T-helper 2 cell treated with Interferon-gamma antibody and Interleukin-4, amounts not matched to agents 100 ng/mL and 5 ng/mL, for 36 hours (primary cell): ENCODE results near the gene TRAF3. TPM values are rescaled to one million over a fixed set of nuclear protein-coding genes. Genes with fewer than 3 reads are reported as not detected.
"Not testable (repeated sequence)": the region's sequence is repeated elsewhere in the genome, so short reads cannot be mapped to it uniquely, and the experiment has no call there.

Source experiments
- intact Hi-C: fragments of 100-400 bp; cut with micrococcal nuclease; formaldehyde crosslinking; loops from one replicate; pipeline ENCODE4 v1.15.1; 2023
- total RNA-seq: library from RNA; stranded (reverse); gene quantifications from 2 replicates; pipeline ENCODE4 v1.2.3, GENCODE V29; 2022

Gene TRAF3
- total RNA-seq, 1 donor from 2014 or later: 42.4 TPM

- intact Hi-C loops: no loop called here
These were observed 108.6 kb downstream of the TRAF3 start for GRCh38 chr14:102885737-102886447.

DNA sequence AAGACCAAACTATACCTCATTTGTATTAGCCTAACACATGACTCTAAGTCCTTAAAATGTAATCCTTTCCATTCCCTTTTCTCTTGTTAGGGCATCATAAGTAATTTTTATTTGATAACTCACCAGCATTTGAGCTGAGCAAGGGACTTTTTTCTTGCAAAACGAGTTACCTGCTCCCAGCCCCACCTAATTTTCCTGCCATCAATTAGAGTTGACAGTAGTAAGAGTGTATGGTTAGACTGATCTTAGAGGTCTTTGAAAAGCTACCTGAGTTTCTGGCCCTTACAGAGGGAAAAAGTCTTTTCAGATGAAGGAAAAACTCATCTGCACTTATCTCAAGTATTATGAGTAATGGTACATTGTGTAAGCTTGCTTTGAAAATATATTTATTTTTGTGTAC, 111.5 kb downstream of the TRAF3 start:
- intact Hi-C loops: no loop called here

GRCh38 chr14:102889615-102890014, 112.4 kb downstream of the TRAF3 start:
- intact Hi-C loops: no loop called here

DNA sequence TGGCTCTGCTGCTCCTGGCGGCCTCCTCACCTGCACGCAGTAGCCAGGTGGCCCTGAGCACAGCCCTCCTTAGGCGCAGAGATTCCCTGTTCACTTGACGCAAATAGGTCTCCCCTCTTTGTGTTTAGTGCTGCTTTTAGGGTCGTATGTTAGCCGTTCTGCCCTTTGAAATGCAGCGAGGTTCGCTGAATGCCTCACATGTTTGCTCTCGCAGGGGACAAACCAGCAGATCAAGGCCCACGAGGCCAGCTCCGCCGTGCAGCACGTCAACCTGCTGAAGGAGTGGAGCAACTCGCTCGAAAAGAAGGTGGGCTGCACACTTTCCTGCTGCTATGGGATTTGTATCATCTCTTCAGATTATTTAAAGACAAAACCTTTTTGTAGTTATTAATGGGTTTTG, 113.9 kb downstream of the TRAF3 start:
- intact Hi-C loops: no loop called here

- intact Hi-C loops: no loop called here
These were observed 114.3 kb downstream of the TRAF3 start for GRCh38 chr14:102891556-102891955.

- intact Hi-C loops: no loop called here
These were observed 115.4 kb downstream of the TRAF3 start for GRCh38 chr14:102892651-102893050.

GRCh38 chr14:102893452-102893851, 116.2 kb downstream of the TRAF3 start:
- intact Hi-C loops: no loop called here

DNA sequence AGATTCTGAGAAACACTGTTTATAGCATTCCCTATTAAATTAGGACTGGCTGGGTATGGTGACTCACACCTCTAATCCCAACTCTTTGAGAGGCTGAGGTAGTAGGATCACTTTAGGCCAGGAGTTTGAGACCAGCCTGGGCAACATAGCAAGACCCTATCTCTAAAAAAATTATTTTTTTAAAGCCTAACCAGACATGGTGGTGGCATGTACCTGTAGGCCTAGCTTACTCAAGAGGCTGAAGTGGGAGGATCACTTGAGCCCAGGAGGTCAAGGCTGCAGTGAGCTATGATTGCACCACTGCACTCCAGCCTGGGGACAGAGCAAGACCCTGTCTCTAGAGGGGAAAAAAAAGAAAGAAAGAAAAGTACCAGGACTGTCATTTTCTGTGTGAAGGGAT, 119.5 kb downstream of the TRAF3 start:
- intact Hi-C loops: not testable (repeated sequence)

DNA sequence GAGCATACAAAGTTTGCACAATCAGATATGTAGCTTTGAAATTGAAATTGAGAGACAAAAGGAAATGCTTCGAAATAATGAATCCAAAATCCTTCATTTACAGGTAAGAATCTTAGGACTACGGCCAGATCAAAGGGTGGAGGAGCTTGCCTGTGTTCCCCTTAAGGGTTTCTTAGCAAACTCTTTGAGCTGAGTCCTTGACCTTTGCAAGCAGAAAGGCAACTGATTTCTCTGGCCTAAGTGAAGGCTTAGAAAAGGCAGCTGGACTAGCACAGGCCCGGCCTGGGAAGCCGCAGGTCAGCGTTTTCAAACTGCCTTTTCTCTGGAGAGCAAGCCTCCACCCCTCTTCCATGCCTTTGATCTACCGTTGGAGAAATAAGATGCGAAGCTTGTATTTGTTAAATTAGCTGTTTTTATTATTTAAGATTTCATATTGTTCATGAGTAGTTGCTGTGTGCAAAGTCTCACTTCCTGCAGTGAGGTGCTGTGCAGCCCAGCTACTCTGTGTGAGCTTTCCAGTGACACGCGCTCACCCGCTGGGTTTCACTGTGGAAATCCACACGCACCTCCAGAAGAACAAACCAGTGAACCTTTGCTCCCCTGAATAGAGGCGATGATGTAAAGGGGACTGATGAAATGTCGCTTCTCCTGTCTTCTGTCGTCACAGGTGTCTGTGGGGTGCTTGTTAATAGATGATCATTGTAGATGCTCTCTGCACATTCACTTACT, 120.2 kb downstream of the TRAF3 start:
- intact Hi-C loops: no loop called here

- intact Hi-C loops: no loop called here
These were observed 121.0 kb downstream of the TRAF3 start for GRCh38 chr14:102898298-102898697.

DNA sequence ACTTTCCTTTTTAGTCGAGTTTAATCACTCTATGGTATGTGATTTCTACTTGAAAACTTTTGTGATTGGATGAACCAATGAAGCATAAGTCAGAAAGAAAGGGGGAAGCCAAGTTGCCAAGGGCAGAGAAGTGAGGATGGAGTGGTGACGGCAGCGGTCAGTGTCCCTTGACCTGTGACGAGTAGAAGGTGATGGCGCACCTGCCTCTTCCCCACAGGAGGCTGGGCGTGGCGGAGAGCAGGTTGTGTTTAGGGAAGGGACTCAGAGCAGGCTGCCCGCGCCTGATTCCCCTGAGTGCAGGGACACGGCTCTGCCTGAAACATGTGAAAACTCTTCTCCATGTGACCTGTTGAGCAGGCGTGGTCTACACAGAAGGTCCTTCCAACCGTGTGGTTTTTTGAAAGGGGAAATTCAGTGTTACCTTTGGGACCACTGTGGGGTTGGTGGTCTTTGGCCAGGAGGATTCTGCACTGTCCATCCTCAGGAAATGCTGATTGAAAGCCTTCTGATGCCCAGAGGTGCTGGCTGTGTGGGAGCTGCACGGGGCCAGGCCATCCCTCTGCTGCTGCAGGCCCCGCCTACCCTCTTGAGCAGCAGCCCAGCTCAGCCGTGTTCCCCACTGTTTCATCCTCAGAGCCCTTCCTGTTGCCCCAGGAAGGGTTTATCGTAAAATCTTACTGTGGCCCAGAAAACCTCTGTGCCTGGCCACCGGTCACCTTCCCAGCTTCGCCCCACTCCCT, 121.7 kb downstream of the TRAF3 start:
- intact Hi-C loops: no loop called here

GRCh38 chr14:102899516-102899900, 122.3 kb downstream of the TRAF3 start:
- intact Hi-C loops: no loop called here

DNA sequence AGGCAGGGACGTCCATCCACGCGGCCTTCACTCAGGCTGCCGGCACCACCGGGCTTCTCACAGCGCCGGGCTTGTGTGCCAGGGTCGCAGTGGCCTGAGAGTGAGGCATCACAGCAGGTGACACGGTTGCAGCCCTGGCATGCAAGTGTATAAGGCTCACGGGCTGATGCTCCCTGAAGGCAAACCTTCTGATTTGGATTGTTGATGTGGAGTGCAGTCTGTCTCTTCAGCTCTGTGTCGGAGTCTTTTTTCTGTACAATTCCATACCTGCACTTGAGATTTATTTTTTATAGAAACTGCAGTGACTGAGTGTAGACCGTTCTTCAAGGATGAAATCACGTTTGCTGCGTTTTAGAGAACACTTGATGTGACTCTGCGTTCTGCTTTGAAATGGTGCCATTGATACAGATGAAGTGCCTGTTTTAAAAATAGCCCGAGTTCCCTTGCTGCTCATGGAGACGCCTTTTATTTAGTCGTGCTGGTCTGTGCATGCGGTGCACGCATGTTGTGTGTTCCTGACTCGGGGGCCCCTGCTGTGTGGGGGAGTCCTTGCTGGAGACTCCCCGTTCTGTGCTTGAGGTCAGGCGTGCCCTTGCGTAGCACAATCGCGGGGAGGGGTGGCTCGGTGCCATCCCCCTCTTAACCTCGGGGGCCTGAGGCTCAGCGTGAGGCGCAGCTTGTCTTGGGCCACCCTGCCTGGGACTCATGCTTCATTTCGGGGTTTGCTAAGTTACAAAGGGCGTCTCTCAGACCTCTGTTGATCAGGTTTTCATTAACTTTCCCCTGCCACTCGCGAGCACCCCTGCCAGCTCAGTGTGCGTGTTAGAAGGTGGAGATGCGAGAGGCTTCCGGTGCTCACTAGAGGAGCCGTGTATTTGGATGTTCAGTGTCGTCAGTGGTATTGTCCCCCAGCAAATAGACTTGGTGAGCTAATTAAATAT, 123.7 kb downstream of the TRAF3 start:
- intact Hi-C loops: no loop called here

DNA sequence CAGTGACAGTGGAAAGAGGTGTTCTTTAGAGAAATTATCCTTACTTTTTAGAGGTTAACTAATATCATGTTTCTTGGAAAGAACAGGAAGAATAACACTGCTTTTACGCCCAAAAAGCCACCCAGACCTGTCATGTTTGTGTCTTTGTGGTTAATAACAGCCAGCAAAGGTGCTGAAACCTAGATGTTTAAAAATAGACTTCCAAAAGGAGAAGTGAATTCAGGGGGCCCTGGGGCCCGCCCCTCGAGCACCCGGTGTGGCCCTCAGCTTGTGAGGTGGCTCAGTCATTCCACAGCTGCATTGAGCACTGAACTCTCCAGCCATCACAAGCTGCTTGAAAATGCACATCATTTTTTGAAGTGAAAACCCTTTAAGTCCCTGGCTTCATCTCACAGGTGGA, 124.4 kb downstream of the TRAF3 start:
- intact Hi-C loops: no loop called here

GRCh38 chr14:102902086-102902485, 124.8 kb downstream of the TRAF3 start:
- intact Hi-C loops: no loop called here

DNA sequence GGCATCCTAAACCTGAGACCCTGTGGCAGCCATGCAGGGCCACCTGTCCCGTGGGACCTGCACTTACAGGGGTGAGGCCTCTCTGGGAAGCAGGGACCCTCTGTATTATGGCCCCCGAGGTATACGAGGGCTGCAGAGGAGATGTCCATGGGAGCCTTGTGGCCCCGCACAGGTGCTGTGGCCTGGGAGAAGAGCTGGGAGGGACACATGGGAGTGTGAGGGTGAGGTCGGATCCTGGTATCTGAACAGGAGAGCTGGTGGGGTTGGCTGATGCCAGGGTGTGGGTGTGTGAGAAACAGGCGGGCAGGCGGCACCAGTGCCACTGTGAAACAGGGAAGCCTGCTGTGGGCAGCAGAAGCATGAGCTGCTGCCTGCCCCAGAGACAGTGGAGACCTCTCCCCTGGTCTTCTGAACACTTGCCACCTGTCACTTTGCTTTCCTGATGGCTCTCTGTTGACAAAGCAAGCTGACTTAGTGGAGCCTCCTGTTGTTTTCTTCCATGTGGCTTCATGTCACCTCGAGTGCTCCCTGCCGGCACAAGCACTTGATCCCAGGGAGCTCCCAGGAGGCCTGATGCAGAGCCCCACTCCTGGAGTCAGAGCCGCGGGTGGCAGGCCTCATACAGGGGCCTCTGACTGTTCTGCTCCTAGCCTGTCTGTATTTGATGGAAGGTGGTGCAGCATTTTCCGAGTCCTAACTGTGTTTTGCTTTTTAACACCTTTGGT, 125.4 kb downstream of the TRAF3 start:
- intact Hi-C loops: no loop called here

- intact Hi-C loops: no loop called here
These were observed 126.1 kb downstream of the TRAF3 start for GRCh38 chr14:102903248-102903888.

GRCh38 chr14:102903889-102904512, 126.8 kb downstream of the TRAF3 start:
- intact Hi-C loops: no loop called here
